HG03066 (cell line): ENCODE results near the gene RAD23B.
"Not testable (repeated sequence)": the region's sequence is repeated elsewhere in the genome, so short reads cannot be mapped to it uniquely, and the experiment has no call there.

Source experiments
- ATAC-seq: cut with Tn5 transposase; IDR thresholded peaks from one replicate; pipeline ENCODE4 v1.9.1; 2021; ENCODE audit warnings: low read depth; ENCODE audit not compliant: unreplicated experiment

Gene RAD23B

GRCh38 chr9:107288701-107289100, 5.6 kb downstream of the RAD23B start:
- ATAC-seq: no peak

GRCh38 chr9:107290619-107291018, 7.5 kb downstream of the RAD23B start:
- ATAC-seq: no peak

- no peak for ATAC-seq
Observed at GRCh38 chr9:107292821-107293542, 9.9 kb downstream of the RAD23B start.

- no peak for ATAC-seq
Observed at GRCh38 chr9:107293543-107294085, 10.5 kb downstream of the RAD23B start.

- ATAC-seq: no peak
Observed at GRCh38 chr9:107294756-107295155, 11.7 kb downstream of the RAD23B start.

- no peak for ATAC-seq
Observed at GRCh38 chr9:107295995-107296394, 12.9 kb downstream of the RAD23B start.

GRCh38 chr9:107296592-107296991, 13.5 kb downstream of the RAD23B start:
- not testable (repeated sequence) for ATAC-seq

- ATAC-seq: no peak
Observed at GRCh38 chr9:107299437-107299836, 16.4 kb downstream of the RAD23B start.

GRCh38 chr9:107306308-107306707, 23.2 kb downstream of the RAD23B start:
- no peak for ATAC-seq

- ATAC-seq: no peak
Observed at GRCh38 chr9:107307331-107307730, 24.3 kb downstream of the RAD23B start.

- no peak for ATAC-seq
Observed at GRCh38 chr9:107308461-107308860, 25.4 kb downstream of the RAD23B start.

- peak; percentile 72 for ATAC-seq
Observed at GRCh38 chr9:107309271-107309670, 26.2 kb downstream of the RAD23B start.

GRCh38 chr9:107312376-107313050, 29.4 kb downstream of the RAD23B start:
- no peak for ATAC-seq

GRCh38 chr9:107313555-107314096, 30.5 kb downstream of the RAD23B start:
- no peak for ATAC-seq

- no peak for ATAC-seq
Observed at GRCh38 chr9:107314763-107315162, 31.7 kb downstream of the RAD23B start.

GRCh38 chr9:107316795-107317661, 33.9 kb downstream of the RAD23B start:
- ATAC-seq: no peak

- no peak for ATAC-seq
Observed at GRCh38 chr9:107322643-107323042, 39.6 kb downstream of the RAD23B start.

- no peak for ATAC-seq
Observed at GRCh38 chr9:107323836-107324585, 40.9 kb downstream of the RAD23B start.

GRCh38 chr9:107325842-107326241, 42.8 kb downstream of the RAD23B start:
- no peak for ATAC-seq

GRCh38 chr9:107328510-107328909, 45.4 kb downstream of the RAD23B start:
- ATAC-seq: no peak
